ENCODE data around the gene RABEP2.
A peak's percentile ranks its signal among the peaks of the same experiment; 100 is the strongest.
"Not testable (repeated sequence)": the region's sequence is repeated elsewhere in the genome, so short reads cannot be mapped to it uniquely, and the experiment has no call there.

The RABEP2 gene

GRCh38 chr16:28931801-28932225 lies 6.8 kb upstream of the RABEP2 start, which contains the start of gene CD19:
TSS of gene CD19 (plus strand) at chr16:28931971. CDS start at chr16:28932001, 30 bp downstream.
- DNase-seq, result no peak

- DNase-seq, result no peak
These were observed 5.6 kb upstream of the RABEP2 start for GRCh38 chr16:28930652-28931051.

- no peak for DNase-seq
These were observed 5.2 kb upstream of the RABEP2 start for GRCh38 chr16:28930203-28930602.

GRCh38 chr16:28927815-28928214 lies 2.8 kb upstream of the RABEP2 start:
- no peak for DNase-seq

- DNase-seq, result not testable (repeated sequence)
These were observed 1.2 kb upstream of the RABEP2 start for GRCh38 chr16:28926284-28926683.

GRCh38 chr16:28925386-28926228 lies 569 bp upstream of the RABEP2 start:
- DNase-seq, result peak; percentile 82

GRCh38 chr16:28924399-28924761 lies 658 bp downstream of the RABEP2 start:
- no peak for DNase-seq

GRCh38 chr16:28923652-28924398 lies 1.2 kb downstream of the RABEP2 start:
- no peak for DNase-seq

GRCh38 chr16:28923231-28923587 lies 1.8 kb downstream of the RABEP2 start:
- DNase-seq, result no peak

GRCh38 chr16:28918698-28919097 lies 6.3 kb downstream of the RABEP2 start:
- DNase-seq, result no peak

- no peak for DNase-seq
These were observed 7.9 kb downstream of the RABEP2 start for GRCh38 chr16:28917095-28917494.

- no peak for DNase-seq
These were observed 9.9 kb downstream of the RABEP2 start for GRCh38 chr16:28915181-28915580.

- DNase-seq, result no peak
These were observed 10.9 kb downstream of the RABEP2 start for GRCh38 chr16:28913946-28914724.

- DNase-seq, result no peak
These were observed 12.5 kb downstream of the RABEP2 start for GRCh38 chr16:28912558-28912957.

GRCh38 chr16:28910086-28911031 lies 14.7 kb downstream of the RABEP2 start:
- peak; percentile 25 for DNase-seq

GRCh38 chr16:28905800-28906372 lies 19.2 kb downstream of the RABEP2 start:
- no peak for DNase-seq

GRCh38 chr16:28905229-28905754 lies 19.7 kb downstream of the RABEP2 start:
- no peak for DNase-seq

- no peak for DNase-seq
These were observed 20.2 kb downstream of the RABEP2 start for GRCh38 chr16:28904828-28905227.

- DNase-seq, result no peak
These were observed 20.7 kb downstream of the RABEP2 start for GRCh38 chr16:28904363-28904762.

- no peak for DNase-seq
These were observed 21.5 kb downstream of the RABEP2 start for GRCh38 chr16:28903344-28904042.

- DNase-seq, result no peak
These were observed 22.1 kb downstream of the RABEP2 start for GRCh38 chr16:28902909-28903308.
